GM12892 (cell line): ENCODE results near the gene VPS16.

Source experiments
- POLR2A ChIP-seq: IDR thresholded peaks from 2 replicates; pipeline ENCODE4 v1.6.1; 2011; ENCODE audit warnings: low read depth, low read length, control low read depth
- POLR2AphosphoS5 ChIP-seq: IDR thresholded peaks from 2 replicates; pipeline ENCODE4 v1.6.1; 2011; ENCODE audit warnings: low read depth, low read length, control low read depth
- TAF1 ChIP-seq: IDR thresholded peaks from 2 replicates; pipeline ENCODE4 v1.6.1; 2011; ENCODE audit warnings: low read depth, mild to moderate bottlenecking, control low read depth, low read length, borderline replicate concordance

DNA sequence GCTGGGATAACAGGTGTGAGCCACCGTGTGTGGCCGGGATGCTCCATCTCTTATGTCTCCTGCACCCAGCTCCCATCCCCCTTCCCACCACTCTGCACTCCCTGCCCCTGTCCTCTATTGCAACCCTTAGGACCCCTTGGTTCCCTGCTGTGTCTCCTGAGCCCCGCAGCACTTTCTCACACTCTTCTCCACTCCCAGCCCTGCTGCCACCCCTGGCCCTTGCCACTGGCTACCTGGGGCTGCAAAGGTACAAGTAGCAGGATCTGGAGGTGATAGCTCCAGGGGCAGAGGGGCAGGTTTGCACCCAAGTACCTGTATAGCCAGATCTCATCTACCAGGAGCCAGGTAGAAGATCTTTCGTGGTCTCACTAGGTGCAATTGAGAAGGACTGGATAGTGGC is 33.5 kb upstream of the VPS16 start:
- no peak for TF ChIP-seq POLR2A
- no peak for TF ChIP-seq TAF1
- no peak for TF ChIP-seq POLR2AphosphoS5
